Colonic mucosa (tissue), 4 donors: ENCODE results near the gene FABP7. TPM values are rescaled to one million over a fixed set of nuclear protein-coding genes. Genes with fewer than 3 reads are reported as not detected.

Experiments
- DNase-seq: peaks from one replicate; pipeline ENCODE4 v3.0.0-alpha.2; 2020
- H3K27ac ChIP-seq: fragments of 200-600 bp; one replicate; pipeline ENCODE4 v1.8.0; 2021
- H3K27me3 ChIP-seq: fragments of 200-600 bp; one replicate; pipeline ENCODE4 v1.8.0; 2021
- H3K36me3 ChIP-seq: fragments of 200-600 bp; one replicate; pipeline ENCODE4 v1.8.0; 2021
- H3K4me1 ChIP-seq: fragments of 200-600 bp; one replicate; pipeline ENCODE4 v1.8.0; 2021; ENCODE audit warnings: mild to moderate bottlenecking
- H3K4me3 ChIP-seq: fragments of 200-600 bp; one replicate; pipeline ENCODE4 v1.8.0; 2021
- H3K9ac ChIP-seq, 2 donors: one replicate each; pipeline ENCODE4 v1.7.0; 2013; ENCODE audit warnings: control low read depth in 2 of 2, low read depth in 2 of 2, low read length in 2 of 2
- H3K9me3 ChIP-seq: fragments of 200-600 bp; one replicate; pipeline ENCODE4 v1.8.0; 2021
- CTCF ChIP-seq: fragments of 200-600 bp; IDR thresholded peaks from one replicate; pipeline ENCODE4 v1.8.0; 2022; ENCODE audit warnings: antibody characterized with exemption, mild to moderate bottlenecking
- intact Hi-C: fragments of 100-400 bp; cut with DNase I; formaldehyde crosslinking; loops from one replicate; pipeline ENCODE4 v1.14.1; 2022
- total RNA-seq, 2 donors: library from RNA; stranded (reverse); fragmentation: NEBNext Ultra II Directional in 1 of 2; extraction: Animal tissue kit (Norgen Biotek cat#: 25700) in 1 of 2; gene quantifications; one replicate each; pipeline ENCODE4 v1.2.1, GENCODE V29; 2021
- donor health status: healthy.
- donor health status: DM: no; HTN: no; CAD: no.
- donor health status: DM: no; HTN: no; CAD: no.

Gene FABP7
- total RNA-seq, 2 donors from 2014 or later, result not detected

GRCh38 chr6:122778302-122778701, 1.2 kb upstream of the FABP7 start:
- TF ChIP-seq CTCF, result no peak
- H3K4me3 ChIP-seq, result no peak overlapping the region
- no peaks in the 10 kb centered on the region for H3K36me3 ChIP-seq
- no peak overlapping the region for H3K27ac ChIP-seq
- intact Hi-C loops, result no loop called here
- H3K9ac ChIP-seq, result no peak overlapping the region
- DNase-seq, result no peak
- no peaks in the 10 kb centered on the region for H3K9me3 ChIP-seq
- H3K4me1 ChIP-seq, result no peaks in the 10 kb centered on the region
- H3K27me3 ChIP-seq, result no peaks in the 10 kb centered on the region

- Histone ChIP-seq H3K27me3 (no peaks in the 10 kb centered on the region), H3K9ac (no peak overlapping the region), H3K9me3 (no peaks in the 10 kb centered on the region), H3K36me3 (no peaks in the 10 kb centered on the region), H3K27ac (no peak overlapping the region), H3K4me3 (no peak overlapping the region), H3K4me1 (no peaks in the 10 kb centered on the region)
- intact Hi-C loops, result no loop called here
- no peak for DNase-seq
- no peak for TF ChIP-seq CTCF
These were observed 393 bp upstream of the FABP7 start for GRCh38 chr6:122778985-122779661.

GRCh38 chr6:122780114-122780513, 598 bp downstream of the FABP7 start:
- H3K4me3 ChIP-seq, result no peak overlapping the region
- H3K4me1 ChIP-seq, result no peaks in the 10 kb centered on the region
- H3K27me3 ChIP-seq, result no peaks in the 10 kb centered on the region
- H3K9ac ChIP-seq, result no peak overlapping the region
- H3K9me3 ChIP-seq, result no peaks in the 10 kb centered on the region
- H3K36me3 ChIP-seq, result no peaks in the 10 kb centered on the region
- no peak overlapping the region for H3K27ac ChIP-seq
- TF ChIP-seq CTCF, result no peak
- no peak for DNase-seq
- intact Hi-C loops, result no loop called here

- intact Hi-C loops, result no loop called here
- no peak overlapping the region for H3K27ac ChIP-seq
- no peak for DNase-seq
These were observed 2.2 kb downstream of the FABP7 start for GRCh38 chr6:122781716-122782115.

GRCh38 chr6:122783401-122783800, 3.9 kb downstream of the FABP7 start:
- Histone ChIP-seq H3K27me3 (no peaks in the 10 kb centered on the region), H3K36me3 (no peaks in the 10 kb centered on the region), H3K27ac (no peak overlapping the region), H3K9me3 (no peaks in the 10 kb centered on the region), H3K4me1 (no peaks in the 10 kb centered on the region), H3K9ac (no peak overlapping the region), H3K4me3 (no peak overlapping the region)
- DNase-seq, result no peak
- intact Hi-C loops, result no loop called here
- TF ChIP-seq CTCF, result no peak

More at GRCh38 chr6:122781716-122782115, 2.2 kb downstream of the FABP7 start:
- H3K9ac ChIP-seq, result no peak overlapping the region
- no peaks in the 10 kb centered on the region for H3K27me3 ChIP-seq
- no peak overlapping the region for H3K4me3 ChIP-seq
- H3K9me3 ChIP-seq, result no peaks in the 10 kb centered on the region
- no peak for TF ChIP-seq CTCF
- no peaks in the 10 kb centered on the region for H3K36me3 ChIP-seq
- no peaks in the 10 kb centered on the region for H3K4me1 ChIP-seq
